HG02571 (cell line): ENCODE measurements around the gene G6PD.
A peak's percentile ranks its signal among the peaks of the same experiment; 100 is the strongest.
"Not testable (repeated sequence)": the region's sequence is repeated elsewhere in the genome, so short reads cannot be mapped to it uniquely, and the experiment has no call there.

ENCODE experiments used
- ATAC-seq: cut with Tn5 transposase; IDR thresholded peaks from one replicate; pipeline ENCODE4 v1.9.1; 2021; ENCODE audit warnings: mild to moderate bottlenecking, moderate library complexity; ENCODE audit not compliant: unreplicated experiment

The G6PD gene

DNA sequence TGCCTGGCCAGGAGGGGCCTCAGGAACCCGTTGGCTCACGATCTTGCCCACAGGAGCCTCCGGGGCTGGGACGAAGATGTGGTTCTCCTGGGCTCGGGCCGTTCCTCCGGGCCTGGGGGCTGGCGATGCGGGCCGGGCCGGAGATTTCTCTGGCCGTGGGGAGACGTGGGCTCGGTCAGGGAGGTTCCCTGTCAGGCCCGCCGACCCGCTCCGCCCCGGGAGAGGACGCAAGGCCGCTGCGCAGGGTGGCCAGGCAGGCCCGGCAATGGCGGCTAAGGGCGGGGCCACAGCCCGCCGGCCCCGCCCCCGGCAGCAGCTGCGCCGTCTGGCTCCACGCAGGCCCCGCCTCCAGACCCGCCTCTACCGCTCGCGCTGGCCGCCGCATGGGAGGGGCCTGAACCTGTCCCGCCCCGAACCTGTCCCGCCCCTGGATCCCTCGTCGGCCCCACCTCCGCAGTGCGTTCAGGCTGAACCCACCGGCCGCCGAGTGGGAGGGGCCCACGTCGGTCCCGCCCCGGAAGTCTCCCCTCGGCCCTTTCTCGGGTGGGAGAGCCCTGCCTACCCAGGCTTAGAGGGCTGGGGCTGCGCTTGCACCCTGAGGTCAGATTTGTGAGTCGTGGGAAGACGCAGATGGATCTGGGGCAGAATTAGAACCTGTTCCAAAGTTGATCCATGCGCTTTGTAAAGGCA lies 30.5 kb downstream of the G6PD start, which contains the start of gene FAM3A:
Gene FAM3A (minus strand): TSS at position 267 of the 690 bp plus-strand sequence. CDS start 460 bp downstream, outside the sequence.
- ATAC-seq: peak; percentile 83

DNA sequence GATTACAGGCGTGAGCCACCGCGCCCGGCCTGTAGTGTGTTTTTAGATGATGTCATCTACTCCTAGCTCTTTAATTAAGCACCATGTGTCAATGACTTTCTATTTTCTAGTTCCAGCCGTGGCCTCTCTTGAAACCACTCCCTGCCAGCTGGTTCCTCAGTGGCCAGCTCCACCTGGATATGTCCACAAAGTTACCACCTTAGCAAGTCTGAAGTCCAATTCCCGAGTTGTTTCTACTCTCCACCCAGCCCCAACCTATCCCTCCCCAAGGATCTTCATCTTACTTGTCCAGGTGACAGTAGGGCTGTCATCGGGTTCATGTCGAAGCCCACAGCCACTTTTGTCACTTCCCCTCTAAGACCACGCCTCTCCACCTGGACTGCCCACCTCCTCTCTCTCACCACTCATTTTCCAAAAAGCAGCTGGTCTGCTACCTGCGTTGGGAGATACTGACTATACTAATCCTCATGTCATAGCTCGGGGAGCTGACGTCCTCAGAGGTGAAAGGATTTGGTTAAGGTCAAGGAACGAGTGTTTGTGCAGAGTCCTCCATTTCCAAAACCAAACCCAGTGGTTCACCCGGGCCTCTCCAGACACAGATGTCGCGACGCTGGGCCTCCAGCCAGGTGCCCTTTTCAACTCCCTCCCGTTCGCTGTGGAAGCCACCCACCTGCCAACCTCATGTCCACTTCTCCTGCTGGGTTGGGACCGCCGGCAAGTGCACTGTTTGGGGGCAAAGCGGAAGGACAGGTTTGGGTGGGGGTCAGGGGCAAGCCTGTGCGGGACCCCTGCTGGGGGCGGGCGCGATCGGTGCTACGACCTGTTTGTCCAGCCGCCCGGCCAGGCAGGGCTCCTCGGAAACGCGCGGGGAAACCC lies 31.3 kb downstream of the G6PD start:
- no peak for ATAC-seq

- no peak for ATAC-seq
These were observed 32.9 kb downstream of the G6PD start for GRCh38 chrX:154513716-154514115.

GRCh38 chrX:154512879-154513553 lies 33.6 kb downstream of the G6PD start:
- no peak for ATAC-seq

GRCh38 chrX:154511761-154512160 lies 34.9 kb downstream of the G6PD start:
- ATAC-seq: no peak

DNA sequence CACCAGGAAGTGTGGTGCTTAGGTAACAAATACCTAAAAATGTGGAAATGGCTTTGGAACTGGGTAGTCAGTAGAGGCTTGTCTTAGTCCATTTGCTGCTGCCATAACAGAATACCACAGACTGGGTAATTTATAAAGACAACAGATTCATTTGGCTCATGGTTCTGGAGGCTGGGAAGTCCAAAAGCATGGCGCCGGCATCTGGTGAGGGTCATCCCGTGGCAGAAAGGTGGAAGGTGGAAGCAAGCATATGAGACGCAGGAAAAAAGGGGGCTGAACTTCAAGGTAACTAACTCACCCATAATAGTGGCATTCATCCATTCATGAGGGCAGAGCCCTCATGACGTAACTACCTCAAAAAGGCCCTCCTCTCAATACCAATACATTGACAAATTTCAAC lies 37.2 kb downstream of the G6PD start:
- ATAC-seq: no peak

GRCh38 chrX:154508384-154508745 lies 38.3 kb downstream of the G6PD start:
- ATAC-seq: no peak

- ATAC-seq: no peak
These were observed 38.8 kb downstream of the G6PD start for GRCh38 chrX:154507673-154508383.

DNA sequence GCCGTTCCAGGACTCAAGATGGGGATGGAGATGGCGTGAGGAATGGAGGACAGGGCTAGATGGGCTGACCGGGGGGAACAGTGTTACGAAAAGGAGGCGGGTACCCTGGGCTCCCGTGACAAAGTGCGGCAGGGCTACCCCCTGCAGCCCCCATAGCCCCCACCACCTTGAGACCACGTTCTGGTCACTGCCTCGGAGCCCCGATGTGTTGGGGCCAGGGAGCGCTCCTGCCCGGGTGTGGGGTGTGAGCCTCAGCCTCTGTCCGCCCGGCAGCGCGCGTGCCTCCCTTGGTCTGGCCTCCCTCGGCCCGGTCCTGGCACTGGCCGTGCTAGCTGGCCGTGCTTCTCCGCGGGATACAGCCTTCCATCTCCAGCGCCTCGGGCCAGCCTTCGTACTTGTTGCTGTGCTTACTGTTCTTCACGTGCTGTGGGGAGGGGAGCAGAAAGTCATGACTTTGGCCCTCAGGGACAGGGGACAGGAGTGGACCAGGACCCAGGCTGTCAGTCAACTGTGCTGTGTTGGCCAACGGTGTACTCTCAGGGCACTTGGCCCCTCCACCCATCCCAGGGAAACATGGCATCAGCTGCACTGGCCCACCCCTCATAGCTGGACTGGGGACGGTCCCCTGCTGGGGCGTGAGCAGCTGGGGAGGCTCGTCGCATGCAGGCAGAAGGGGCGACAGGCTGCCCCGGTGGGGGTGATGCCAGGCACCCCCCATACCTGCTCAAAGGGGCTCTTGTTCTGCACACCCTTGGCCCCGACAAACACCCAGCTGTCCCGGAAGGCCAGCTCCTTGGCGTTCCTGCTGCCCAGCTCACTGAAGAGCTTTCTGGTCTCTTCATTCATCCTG lies 39.9 kb downstream of the G6PD start:
- no peak for ATAC-seq

DNA sequence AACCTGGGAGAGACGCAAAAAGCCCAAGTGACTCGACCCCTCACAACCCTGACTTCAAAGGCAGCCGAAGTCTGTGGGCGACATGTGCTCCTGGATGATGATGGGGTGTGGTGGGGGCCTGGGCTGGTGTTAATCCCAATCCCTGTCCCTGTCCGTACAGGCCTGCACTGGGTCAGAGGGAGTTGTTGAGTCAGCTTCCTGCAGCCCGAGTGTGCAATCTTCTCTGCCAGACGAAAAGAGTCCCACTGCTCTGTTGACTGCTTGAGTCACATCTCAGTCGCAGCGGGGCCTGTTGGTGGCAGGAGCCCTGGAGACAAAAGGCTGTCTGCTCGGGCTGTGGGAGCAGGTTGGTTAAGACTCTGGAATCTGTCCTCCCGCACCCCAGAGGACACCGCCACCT lies 40.9 kb downstream of the G6PD start:
- no peak for ATAC-seq

DNA sequence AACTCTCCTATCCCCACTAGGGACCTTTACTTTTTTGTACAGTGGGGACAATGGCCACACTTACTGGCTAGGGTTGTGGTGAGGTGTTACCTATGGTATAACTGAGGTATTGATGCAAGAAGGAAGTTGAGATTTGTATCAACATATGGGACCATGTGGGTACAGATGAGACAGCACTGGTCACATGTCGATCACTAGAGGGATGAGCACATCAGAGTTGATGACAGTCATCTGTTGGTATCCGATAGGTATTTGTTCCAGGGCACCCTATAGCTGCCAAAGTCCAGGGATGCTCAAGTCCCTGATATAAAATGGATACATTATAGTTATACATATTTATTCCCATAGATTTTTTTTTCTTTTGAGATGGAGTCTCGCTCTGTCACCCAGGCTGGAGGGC lies 43.7 kb downstream of the G6PD start:
- no peak for ATAC-seq

GRCh38 chrX:154502098-154502497 lies 44.5 kb downstream of the G6PD start:
- ATAC-seq: no peak

DNA sequence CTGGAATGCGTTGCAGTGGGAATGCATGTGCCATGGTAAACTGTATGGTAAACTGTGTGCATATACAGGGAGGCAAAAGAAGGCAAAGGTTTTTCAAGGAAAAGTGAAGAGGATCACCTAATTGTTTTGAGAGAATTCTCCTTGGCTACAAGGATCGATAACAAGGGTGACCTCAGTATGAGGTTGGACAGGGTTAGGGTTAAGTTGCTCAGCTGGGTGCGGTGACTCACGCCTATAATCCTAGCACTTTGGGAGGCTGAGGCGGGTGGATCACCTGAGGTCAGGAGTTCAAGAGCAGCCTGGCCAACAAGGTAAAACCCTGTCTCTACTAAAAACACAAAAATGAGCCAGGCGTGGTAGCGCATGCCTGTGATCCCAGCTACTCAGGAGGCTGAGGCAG lies 45.2 kb downstream of the G6PD start:
- not testable (repeated sequence) for ATAC-seq

GRCh38 chrX:154496591-154497137 lies 50.0 kb downstream of the G6PD start:
- ATAC-seq: not testable (repeated sequence)

DNA sequence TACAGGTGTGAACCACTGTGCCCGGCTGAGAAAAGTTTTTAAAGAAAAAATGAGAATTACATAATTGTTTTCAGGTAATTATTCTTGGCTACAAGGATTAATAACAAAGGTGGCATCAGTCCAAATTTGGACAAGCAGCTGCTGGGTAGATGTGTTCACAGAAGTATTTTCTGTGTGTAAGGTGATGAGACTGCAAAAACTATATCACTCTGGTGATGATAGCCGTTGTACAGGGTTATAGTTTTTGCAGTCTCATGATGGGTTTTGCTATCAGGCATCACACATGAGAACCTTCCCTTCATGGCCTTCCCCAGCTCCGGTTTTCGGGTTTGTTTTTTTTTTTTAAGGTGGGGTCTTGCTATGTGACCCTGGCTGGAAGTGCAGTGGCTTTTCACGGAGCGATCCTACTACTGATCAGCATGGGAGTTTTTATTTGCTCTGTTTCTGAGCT lies 51.1 kb downstream of the G6PD start:
- ATAC-seq: no peak

DNA sequence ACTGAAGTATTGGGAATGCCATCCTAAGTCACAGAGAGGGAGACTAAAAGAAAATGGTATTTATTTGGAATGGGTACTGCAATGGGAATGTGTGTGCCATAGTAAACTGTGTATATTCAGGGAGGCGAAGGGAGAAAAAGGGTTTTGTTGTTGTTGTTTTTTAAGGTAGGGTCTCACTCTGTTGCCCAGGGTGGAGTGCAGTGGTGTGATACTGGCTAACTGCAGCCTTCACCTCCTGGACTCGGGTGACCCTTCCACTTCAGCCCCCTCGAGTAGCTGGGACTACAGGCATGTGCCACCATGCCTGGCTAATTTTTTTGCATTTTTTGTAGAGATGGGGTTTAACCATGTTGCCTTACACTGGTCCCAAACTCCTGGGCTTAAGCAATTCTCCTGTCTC lies 51.9 kb downstream of the G6PD start:
- no peak for ATAC-seq

DNA sequence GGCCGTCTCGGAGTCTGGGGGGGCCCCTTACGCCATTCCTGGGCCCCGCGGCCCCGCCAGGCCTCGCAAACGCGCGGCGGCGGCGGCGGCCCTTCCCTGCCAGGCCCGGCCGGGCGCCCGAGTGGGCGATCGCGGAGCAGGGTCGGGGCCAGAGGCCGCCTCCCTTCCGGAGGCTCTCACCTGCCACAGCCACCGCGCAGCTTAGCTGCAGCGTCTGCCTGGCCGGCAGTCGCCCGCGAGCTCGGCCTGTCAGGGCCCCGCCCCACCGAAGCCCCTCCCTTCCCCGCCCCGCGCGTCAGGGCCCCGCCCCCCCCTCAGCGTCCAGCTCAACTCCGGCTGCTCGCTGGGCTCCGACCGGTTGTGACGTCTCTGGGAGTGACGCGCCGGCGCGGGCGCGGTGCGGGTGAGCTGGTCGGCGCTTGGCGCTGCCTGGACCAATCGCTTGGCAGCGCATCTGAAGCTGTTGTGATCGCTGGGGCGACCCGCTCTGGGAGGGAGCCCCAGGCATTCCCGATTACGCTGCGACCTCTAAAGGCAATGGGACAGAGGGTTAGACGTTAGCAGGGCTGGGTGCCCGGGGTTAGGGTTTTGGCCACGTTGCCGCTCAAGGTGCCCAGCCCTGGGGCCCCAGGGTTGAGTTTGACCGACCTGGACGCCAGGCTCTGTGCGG lies 56.1 kb downstream of the G6PD start, which contains the start of gene SLC10A3:
Gene SLC10A3 (minus strand): TSS at position 216 of the 670 bp plus-strand sequence. CDS start 1,689 bp downstream, outside the sequence.
- peak; percentile 68 for ATAC-seq

GRCh38 chrX:154490021-154490413 lies 56.6 kb downstream of the G6PD start:
- peak; percentile 6 for ATAC-seq

- no peak for ATAC-seq
These were observed 57.5 kb downstream of the G6PD start for GRCh38 chrX:154489182-154489581.
